PC-9 (cell line): Measurements from ENCODE around the gene YARS2. TPM values are rescaled to one million over a fixed set of nuclear protein-coding genes. Genes with fewer than 3 reads are reported as not detected.

Experiments
- BruUV-seq: library from RNA; stranded (reverse); fragments of 400-500 nt; replicated peaks from 2 replicates; lab custom pipeline; 2021; lab: Mats Ljungman, UMichigan
- CTCF ChIA-PET: fragments of 300-600 bp; sonication (Branson Sonifier 250); formaldehyde crosslinking; loops from one replicate; lab custom pipeline; 2022; ENCODE audit warnings: antibody characterized with exemption; lab: Charles Lee
- POLR2A ChIA-PET: fragments of 300-600 bp; sonication (Branson Sonifier 250); formaldehyde crosslinking; loops from one replicate; lab custom pipeline; 2022; ENCODE audit warnings: antibody characterized with exemption; ENCODE audit not compliant: unreplicated experiment; lab: Charles Lee
- DNase-seq, 2 experiments: peaks; one replicate each; pipeline versions ENCODE4 v3.0.0 to v3.0.0-alpha.2; 2015 to 2022; ENCODE audit warnings: mixed read lengths in 1 of 2
- H2AFZ ChIP-seq: fragments of 200-600 bp; sonication (generic); 2 replicates; pipeline ENCODE4 v1.8.1; 2017; ENCODE audit warnings: antibody characterized with exemption
- H3F3A ChIP-seq: fragments of 200-600 bp; sonication (generic); 2 replicates; pipeline ENCODE4 v1.8.1; 2017; ENCODE audit warnings: antibody characterized with exemption, mild to moderate bottlenecking, low read depth; ENCODE audit not compliant: insufficient read depth
- H3K27ac ChIP-seq: fragments of 200-600 bp; sonication (generic); 2 replicates; pipeline ENCODE4 v1.6.1; 2016; ENCODE audit warnings: mixed run types
- H3K27me3 ChIP-seq: fragments of 200-600 bp; sonication (generic); 2 replicates; pipeline ENCODE4 v1.6.1; 2016; ENCODE audit warnings: low read depth, mixed run types; ENCODE audit not compliant: insufficient read depth
- H3K36me3 ChIP-seq: fragments of 200-600 bp; sonication (generic); 2 replicates; pipeline ENCODE4 v1.6.1; 2016; ENCODE audit warnings: low read depth, mixed run types
- H3K4me1 ChIP-seq: fragments of 200-600 bp; sonication (generic); replicated peaks from 2 replicates; pipeline ENCODE4 v1.6.1; 2016; ENCODE audit warnings: mixed run types; ENCODE audit not compliant: insufficient read depth
- H3K4me2 ChIP-seq: fragments of 200-600 bp; sonication (generic); 2 replicates; pipeline ENCODE4 v1.6.1; 2017; ENCODE audit warnings: mixed run types
- H3K4me3 ChIP-seq: fragments of 200-600 bp; sonication (generic); 2 replicates; pipeline ENCODE4 v1.6.1; 2016; ENCODE audit warnings: mixed run types
- H3K79me2 ChIP-seq: fragments of 200-600 bp; sonication (generic); 2 replicates; pipeline ENCODE4 v1.6.1; 2017; ENCODE audit warnings: low read depth, mixed run types
- H3K9me2 ChIP-seq: fragments of 200-600 bp; sonication (generic); 2 replicates; pipeline ENCODE4 v1.8.1; 2017; ENCODE audit warnings: mild to moderate bottlenecking; ENCODE audit not compliant: insufficient read depth
- H3K9me3 ChIP-seq: fragments of 200-600 bp; sonication (generic); 2 replicates; pipeline ENCODE4 v1.8.1; 2016; ENCODE audit warnings: low read depth; ENCODE audit not compliant: insufficient read depth
- H4K20me1 ChIP-seq: fragments of 200-600 bp; sonication (generic); 2 replicates; pipeline ENCODE4 v1.8.1; 2017; ENCODE audit not compliant: insufficient read depth
- EZH2 ChIP-seq: fragments of 200-600 bp; sonication (generic); IDR thresholded peaks from 2 replicates; pipeline ENCODE4 v1.8.0; 2017; ENCODE audit warnings: antibody characterized with exemption, low read depth
- intact Hi-C: fragments of 100-400 bp; cut with micrococcal nuclease; formaldehyde crosslinking; loops from one replicate; pipeline ENCODE4 v1.10.0; 2022; ENCODE audit not compliant: unreplicated experiment
- total RNA-seq: library from RNA; stranded (reverse); gene quantifications from 2 replicates; pipeline ENCODE4 v1.2.3, GENCODE V29; 2021
- TF ChIP-seq, protein P1 (sequence below): fragments of 200-600 bp; sonication (generic); conservative IDR thresholded peaks from 2 replicates; pipeline ENCODE4 v1.6.1; 2017; ENCODE audit warnings: mixed run types, antibody characterized with exemption, mild to moderate bottlenecking, moderate library complexity

Gene YARS2
- total RNA-seq, 1 experiment from 2014 or later, result 36.6 TPM

DNA sequence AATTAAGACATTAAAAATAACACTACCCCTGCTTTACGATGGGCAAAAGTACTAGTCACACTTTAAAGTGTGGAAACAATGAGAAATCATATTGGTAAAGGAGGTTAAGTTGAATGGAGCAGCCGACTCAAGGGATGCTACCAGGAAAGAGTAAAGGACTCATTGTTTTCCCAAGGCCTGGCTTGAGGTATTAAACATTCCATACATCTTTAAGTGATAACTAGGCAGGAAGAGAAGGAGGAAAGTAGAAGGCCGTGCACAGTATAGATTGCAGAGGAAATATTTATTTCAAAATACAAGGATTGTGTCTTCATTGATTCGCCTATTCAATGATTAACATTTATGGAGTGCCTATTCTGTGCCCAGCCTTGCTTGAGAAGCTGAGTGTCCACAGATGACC, 20.6 kb upstream of the YARS2 start:
- Histone ChIP-seq H3K4me1 (no peaks in the 10 kb centered on the region), H2AFZ (no peak overlapping the region), H3K79me2 (no peaks in the 10 kb centered on the region), H3K4me3 (no peak overlapping the region), H3K9me2 (no peaks in the 10 kb centered on the region), H3K4me2 (no peak overlapping the region), H3F3A (no peaks in the 10 kb centered on the region; the same call in 1 of the 2 replicates), H4K20me1 (no peaks in the 10 kb centered on the region), H3K9me3 (no peaks in the 10 kb centered on the region), H3K27ac (no peak overlapping the region), H3K27me3 (no peaks in the 10 kb centered on the region), H3K36me3 (no peaks in the 10 kb centered on the region)
- intact Hi-C loops, result no loop called here
- TF ChIP-seq, protein P1, sequence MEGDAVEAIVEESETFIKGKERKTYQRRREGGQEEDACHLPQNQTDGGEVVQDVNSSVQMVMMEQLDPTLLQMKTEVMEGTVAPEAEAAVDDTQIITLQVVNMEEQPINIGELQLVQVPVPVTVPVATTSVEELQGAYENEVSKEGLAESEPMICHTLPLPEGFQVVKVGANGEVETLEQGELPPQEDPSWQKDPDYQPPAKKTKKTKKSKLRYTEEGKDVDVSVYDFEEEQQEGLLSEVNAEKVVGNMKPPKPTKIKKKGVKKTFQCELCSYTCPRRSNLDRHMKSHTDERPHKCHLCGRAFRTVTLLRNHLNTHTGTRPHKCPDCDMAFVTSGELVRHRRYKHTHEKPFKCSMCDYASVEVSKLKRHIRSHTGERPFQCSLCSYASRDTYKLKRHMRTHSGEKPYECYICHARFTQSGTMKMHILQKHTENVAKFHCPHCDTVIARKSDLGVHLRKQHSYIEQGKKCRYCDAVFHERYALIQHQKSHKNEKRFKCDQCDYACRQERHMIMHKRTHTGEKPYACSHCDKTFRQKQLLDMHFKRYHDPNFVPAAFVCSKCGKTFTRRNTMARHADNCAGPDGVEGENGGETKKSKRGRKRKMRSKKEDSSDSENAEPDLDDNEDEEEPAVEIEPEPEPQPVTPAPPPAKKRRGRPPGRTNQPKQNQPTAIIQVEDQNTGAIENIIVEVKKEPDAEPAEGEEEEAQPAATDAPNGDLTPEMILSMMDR, result no peak
- no peak for TF ChIP-seq EZH2
- ChIA-PET POLR2A (no interaction called here), CTCF (no interaction called here)
- BruUV-seq, result no TSS peak
- DNase-seq, result peak in 1 of 2 experiments; percentile 45

DNA sequence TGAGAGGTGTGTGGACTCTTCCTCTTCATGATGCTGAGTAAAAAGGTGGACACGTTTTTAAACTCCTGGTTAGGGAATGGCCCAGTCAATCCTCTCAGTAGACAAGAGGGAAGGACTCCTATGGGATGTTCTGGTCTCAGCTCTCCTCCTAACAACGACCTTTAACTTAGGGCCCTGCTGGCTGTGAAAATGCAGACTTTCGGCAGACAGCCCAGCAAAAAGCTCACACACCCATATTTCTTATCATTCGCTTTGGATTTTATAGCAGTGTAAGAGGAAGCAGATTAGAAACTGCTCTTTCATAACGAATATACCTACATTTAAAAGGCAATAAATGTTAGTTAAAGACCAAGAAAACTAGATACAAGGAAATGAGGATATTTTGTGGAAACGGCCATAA, 18.0 kb upstream of the YARS2 start:
- Histone ChIP-seq H3K4me2 (no peak overlapping the region), H3K27ac (no peak overlapping the region), H3K4me3 (no peak overlapping the region), H3K36me3 (no peaks in the 10 kb centered on the region), H3K27me3 (no peaks in the 10 kb centered on the region), H3K79me2 (no peaks in the 10 kb centered on the region), H3K9me2 (no peaks in the 10 kb centered on the region), H3F3A (no peaks in the 10 kb centered on the region), H3K4me1 (no peaks in the 10 kb centered on the region), H2AFZ (no peak overlapping the region), H4K20me1 (no peaks in the 10 kb centered on the region), H3K9me3 (no peaks in the 10 kb centered on the region)
- ChIA-PET CTCF (no interaction called here), POLR2A (no interaction called here)
- no peak for DNase-seq
- TF ChIP-seq, protein P1, result no peak
- BruUV-seq, result no TSS peak
- intact Hi-C loops, result no loop called here

DNA sequence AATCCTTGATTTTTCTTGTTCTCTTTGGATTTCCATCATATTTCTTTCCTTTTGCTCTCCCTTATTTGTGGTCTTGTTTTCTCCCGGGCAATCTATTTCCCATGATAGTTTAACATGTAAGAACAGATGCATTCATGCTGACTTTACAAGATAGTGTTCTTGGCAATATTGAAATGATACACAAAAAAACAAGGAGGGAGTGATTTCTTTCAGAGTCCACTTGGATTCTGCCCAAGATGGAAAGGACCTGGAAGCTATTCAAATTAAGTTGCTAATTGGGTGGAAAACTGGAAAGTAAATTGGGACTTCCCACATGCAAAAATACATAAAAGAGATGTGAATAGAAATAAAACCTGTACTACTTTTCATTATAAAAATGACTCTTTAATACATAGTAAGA, 14.4 kb upstream of the YARS2 start:
- H3K4me3 ChIP-seq, result no peak overlapping the region
- ChIA-PET POLR2A (no interaction called here), CTCF (no interaction called here)
- BruUV-seq, result no TSS peak
- H3K79me2 ChIP-seq, result no peaks in the 10 kb centered on the region
- no peak for TF ChIP-seq EZH2
- TF ChIP-seq, protein P1, result no peak
- H2AFZ ChIP-seq, result no peak overlapping the region
- H3F3A ChIP-seq, result no peaks in the 10 kb centered on the region
- H3K36me3 ChIP-seq, result no peaks in the 10 kb centered on the region
- no peak overlapping the region for H3K27ac ChIP-seq
- H4K20me1 ChIP-seq, result no peaks in the 10 kb centered on the region
- DNase-seq, result no peak
- no peaks in the 10 kb centered on the region for H3K4me1 ChIP-seq
- H3K4me2 ChIP-seq, result no peak overlapping the region
- intact Hi-C loops, result no loop called here
- H3K9me2 ChIP-seq, result no peaks in the 10 kb centered on the region
- no peaks in the 10 kb centered on the region for H3K27me3 ChIP-seq
- peaks cover 5% of the 10 kb centered on the region; the same call in 1 of the 2 replicates for H3K9me3 ChIP-seq
